H1 (cell line): ENCODE data around the gene ASAP3. TPM values are rescaled to one million over a fixed set of nuclear protein-coding genes. Genes with fewer than 3 reads are reported as not detected.

Experiments used
- CTCF ChIA-PET: fragments of 300-600 bp; sonication (Branson Sonifier 250); formaldehyde crosslinking; loops from one replicate; lab custom pipeline; 2021; ENCODE audit not compliant: partially characterized antibody; lab: Charles Lee
- POLR2A ChIA-PET: fragments of 300-600 bp; sonication (Branson Sonifier 250); formaldehyde crosslinking; loops from one replicate; lab custom pipeline; 2021; ENCODE audit warnings: inconsistent platforms; ENCODE audit not compliant: partially characterized antibody; lab: Charles Lee
- DNase-seq, 2 experiments: peaks; one replicate each; pipeline versions ENCODE4 v3.0.0 to v3.0.0-alpha.2; 2010 to 2022; ENCODE audit warnings: low spot score in 2 of 2, low read depth in 1 of 2, mixed read lengths in 1 of 2
- FAIRE-seq: peaks from 2 replicates; lab custom pipeline; 2011; peaks lifted over from hg19 to GRCh38; lab: Jason Lieb, UNC
- H2AFZ ChIP-seq: 2 replicates; pipeline ENCODE4 v1.8.1; 2012; ENCODE audit warnings: low read length, inconsistent platforms
- H2AK5ac ChIP-seq: 2 replicates; pipeline ENCODE4 v1.6.1; 2013; ENCODE audit warnings: low read depth, low read length
- H2BK120ac ChIP-seq: replicated peaks from 2 replicates; pipeline ENCODE3; 2013; ENCODE audit warnings: low read depth, low read length, inconsistent platforms
- H2BK12ac ChIP-seq: 2 replicates; pipeline ENCODE4 v1.6.1; 2013; ENCODE audit warnings: low read depth, low read length
- H2BK15ac ChIP-seq: 2 replicates; pipeline ENCODE4 v1.6.1; 2013; ENCODE audit warnings: low read length
- H2BK20ac ChIP-seq: 2 replicates; pipeline ENCODE4 v1.6.1; 2013; ENCODE audit warnings: low read length
- H2BK5ac ChIP-seq: 2 replicates; pipeline ENCODE4 v1.6.1; 2013; ENCODE audit warnings: low read depth, low read length
- H3K14ac ChIP-seq: 2 replicates; pipeline ENCODE4 v1.6.1; 2013; ENCODE audit warnings: inconsistent platforms; ENCODE audit not compliant: insufficient read length
- H3K18ac ChIP-seq: 2 replicates; pipeline ENCODE4 v1.6.1; 2013; ENCODE audit warnings: low read length; ENCODE audit errors: extremely low read depth
- H3K23ac ChIP-seq: 2 replicates; pipeline ENCODE4 v1.6.1; 2013; ENCODE audit warnings: inconsistent platforms; ENCODE audit not compliant: insufficient read length
- H3K23me2 ChIP-seq: 2 replicates; pipeline ENCODE4 v1.6.1; 2013; ENCODE audit warnings: low read depth, low read length
- H3K27ac ChIP-seq: 2 replicates; pipeline ENCODE4 v1.6.1; 2011; ENCODE audit warnings: low read depth, low read length, inconsistent platforms
- H3K27me3 ChIP-seq, 4 experiments: replicated peaks in 1 of 4; 1 replicate in 1 of 4; 2 replicates in 3 of 4; pipeline versions ENCODE4 v1.6.1 to v1.8.1; 2011 to 2013; ENCODE audit warnings: low read length in 3 of 4, mild to moderate bottlenecking in 3 of 4, inconsistent platforms in 2 of 4, mixed read lengths in 2 of 4, moderate library complexity in 1 of 4; ENCODE audit not compliant: control insufficient read depth in 3 of 4, insufficient read depth in 3 of 4; ENCODE audit errors: extremely low read depth in 1 of 4
- H3K36me3 ChIP-seq, 4 experiments: 2 replicates each; pipeline versions ENCODE4 v1.6.1 to v1.8.1; 2011 to 2013; ENCODE audit warnings: mild to moderate bottlenecking in 4 of 4, low read length in 3 of 4, moderate library complexity in 2 of 4, control low read depth in 1 of 4, inconsistent platforms in 1 of 4; ENCODE audit not compliant: insufficient read depth in 4 of 4, control insufficient read depth in 2 of 4
- H3K4ac ChIP-seq: replicated peaks from 2 replicates; pipeline ENCODE3; 2013; ENCODE audit warnings: low read length, low read depth, mixed read lengths, inconsistent platforms; ENCODE audit not compliant: insufficient read length
- H3K4me1 ChIP-seq, 4 experiments: replicated peaks in 1 of 4; 1 replicate in 1 of 4; 2 replicates in 3 of 4; pipeline versions ENCODE4 v1.6.1 to v1.8.1; 2011 to 2013; ENCODE audit warnings: low read length in 3 of 4, inconsistent platforms in 2 of 4, mixed read lengths in 1 of 4; ENCODE audit not compliant: insufficient read depth in 4 of 4, control insufficient read depth in 3 of 4
- H3K4me2 ChIP-seq, 2 experiments: 2 replicates each; pipeline versions ENCODE4 v1.6.1 to v1.8.1; 2011 to 2013; ENCODE audit warnings: low read depth in 2 of 2, low read length in 2 of 2, control low read depth in 1 of 2, inconsistent platforms in 1 of 2, mild to moderate bottlenecking in 1 of 2; ENCODE audit not compliant: insufficient read depth in 1 of 2
- H3K4me3 ChIP-seq, 4 experiments: fragments of 200-600, 300-600 bp in 1 of 4; sonication (generic), shearing (Covaris generic), sonication (Bioruptor Twin) in 1 of 4; 2 replicates each; pipeline versions ENCODE4 v1.5.1 to v1.8.1; 2011 to 2016; ENCODE audit warnings: low read length in 4 of 4, low read depth in 3 of 4, control low read depth in 2 of 4, inconsistent platforms in 2 of 4, mild to moderate bottlenecking in 2 of 4, mixed read lengths in 1 of 4, moderate library complexity in 1 of 4; ENCODE audit not compliant: insufficient read depth in 2 of 4; ENCODE audit errors: extremely low read depth in 1 of 4
- H3K56ac ChIP-seq: replicated peaks from 2 replicates; pipeline ENCODE3; 2013; ENCODE audit warnings: low read depth, mild to moderate bottlenecking, mixed read lengths, low read length, inconsistent platforms; ENCODE audit not compliant: insufficient read length
- H3K79me1 ChIP-seq: 2 replicates; pipeline ENCODE4 v1.6.1; 2013; ENCODE audit warnings: low read depth, low read length, control low read depth
- H3K79me2 ChIP-seq, 2 experiments: 2 replicates each; pipeline versions ENCODE4 v1.6.1 to v1.8.1; 2012 to 2013; ENCODE audit warnings: low read length in 2 of 2, mild to moderate bottlenecking in 2 of 2, inconsistent platforms in 1 of 2; ENCODE audit not compliant: insufficient read depth in 2 of 2, control insufficient read depth in 1 of 2
- H3K9ac ChIP-seq, 4 experiments: replicated peaks in 1 of 4; 1 replicate in 1 of 4; 2 replicates in 3 of 4; pipeline versions ENCODE4 v1.6.1 to v1.8.1; 2011 to 2013; ENCODE audit warnings: low read depth in 3 of 4, low read length in 3 of 4, control low read depth in 2 of 4, mild to moderate bottlenecking in 2 of 4, moderate library complexity in 2 of 4, inconsistent platforms in 1 of 4; ENCODE audit errors: extremely low read depth in 1 of 4
- H3K9me3 ChIP-seq, 2 experiments: 2 replicates each; pipeline versions ENCODE4 v1.6.1 to v1.8.1; 2012 to 2013; ENCODE audit warnings: mild to moderate bottlenecking in 2 of 2, moderate library complexity in 2 of 2, control low read depth in 1 of 2, inconsistent platforms in 1 of 2, low read depth in 1 of 2, low read length in 1 of 2, mixed read lengths in 1 of 2; ENCODE audit not compliant: insufficient read depth in 2 of 2
- H4K20me1 ChIP-seq, 2 experiments: replicated peaks in 1 of 2; 2 replicates each; pipeline versions ENCODE3 to v1.8.1; 2011 to 2013; ENCODE audit warnings: inconsistent platforms in 2 of 2, low read length in 2 of 2, mild to moderate bottlenecking in 1 of 2; ENCODE audit not compliant: insufficient read depth in 2 of 2, control insufficient read depth in 1 of 2
- H4K5ac ChIP-seq: 2 replicates; pipeline ENCODE4 v1.6.1; 2013; ENCODE audit warnings: low read length, low read depth, mixed read lengths, inconsistent platforms; ENCODE audit not compliant: insufficient read length
- H4K8ac ChIP-seq: 2 replicates; pipeline ENCODE4 v1.8.0; 2013; ENCODE audit warnings: mild to moderate bottlenecking, moderate library complexity, low read length, inconsistent platforms; ENCODE audit not compliant: insufficient read depth; ENCODE audit errors: extremely low read depth
- H4K91ac ChIP-seq: replicated peaks from 2 replicates; pipeline ENCODE3; 2013; ENCODE audit warnings: low read length, mixed read lengths, inconsistent platforms; ENCODE audit not compliant: insufficient read length
- ASH2L ChIP-seq: fragments of 200-600, 300-600 bp; sonication (generic); IDR thresholded peaks from one replicate; pipeline ENCODE4 v1.7.1; 2017; ENCODE audit warnings: low read length
- CBX5 ChIP-seq: fragments of 300-800, 300-1000 bp; sonication (generic); IDR thresholded peaks from 2 replicates; pipeline ENCODE4 v1.7.1; 2016; ENCODE audit warnings: antibody characterized with exemption, low read length, low read depth
- CHD1 ChIP-seq: IDR thresholded peaks from 2 replicates; pipeline ENCODE4 v1.6.1; 2012; ENCODE audit warnings: low read depth, low read length, improper control_type of control experiment
- CHD2 ChIP-seq: IDR thresholded peaks from 2 replicates; pipeline ENCODE4 v1.6.1; 2012; ENCODE audit warnings: low read length, improper control_type of control experiment
- FOSL1 ChIP-seq: IDR thresholded peaks from 2 replicates; pipeline ENCODE4 v1.6.1; 2011; ENCODE audit warnings: mild to moderate bottlenecking, low read depth, low read length, moderate library complexity; ENCODE audit not compliant: insufficient read depth
- GABPA ChIP-seq: IDR thresholded peaks from 2 replicates; pipeline ENCODE4 v1.6.1; 2011; ENCODE audit warnings: mild to moderate bottlenecking, low read length, moderate library complexity, borderline replicate concordance; ENCODE audit not compliant: insufficient read depth
- HDAC6 ChIP-seq: IDR thresholded peaks from one replicate; pipeline ENCODE4 v1.7.1; 2012; ENCODE audit warnings: low read depth, mild to moderate bottlenecking, inconsistent platforms, low read length, moderate library complexity
- KDM4A ChIP-seq: IDR thresholded peaks from one replicate; pipeline ENCODE4 v1.7.1; 2012; ENCODE audit warnings: low read depth, mild to moderate bottlenecking, moderate library complexity, low read length, inconsistent platforms; ENCODE audit not compliant: severe bottlenecking
- MAFK ChIP-seq: IDR thresholded peaks from 2 replicates; pipeline ENCODE4 v1.6.1; 2012; ENCODE audit warnings: low read depth, mild to moderate bottlenecking, improper control_type of control experiment, low read length
- NANOG ChIP-seq: IDR thresholded peaks from 2 replicates; pipeline ENCODE4 v1.6.1; 2011; ENCODE audit warnings: low read length, low read depth, mild to moderate bottlenecking, inconsistent platforms; ENCODE audit not compliant: insufficient read depth, poor library complexity, severe bottlenecking
- SP4 ChIP-seq: IDR thresholded peaks from 2 replicates; pipeline ENCODE4 v1.6.1; 2012; ENCODE audit warnings: low read length, inconsistent platforms
- TEAD4 ChIP-seq: IDR thresholded peaks from 2 replicates; pipeline ENCODE4 v1.6.1; 2012; ENCODE audit warnings: low read depth, low read length, inconsistent platforms, mixed read lengths
- WGBS, 2 experiments: shearing (Covaris generic) in 1 of 2; methylation state at CpG; one replicate each; pipeline versions ENCODE4 v1.1.6 to v1.1.7; 2013 to 2015; ENCODE audit warnings: low lambda C conversion rate in 2 of 2, mixed read lengths in 2 of 2, inconsistent platforms in 1 of 2, low coverage in 1 of 2, missing lambda C conversion rate in 1 of 2; ENCODE audit not compliant: insufficient replicate concordance in 2 of 2, insufficient coverage in 1 of 2, insufficient read length in 1 of 2; ENCODE audit errors: extremely low coverage in 1 of 2, missing lambda C conversion rate in 1 of 2; 5-methylcytosine and 5-hydroxymethylcytosine counted together
- polyA plus RNA-seq, 7 experiments: library from polyadenylated mRNA; depleted of rRNA in 3 of 7; stranded (reverse) in 5 of 7; unstranded in 2 of 7; fragments of >200 nt in 5 of 7; fragments of 200-250 nt in 2 of 7; gene quantifications; 1 replicate in 5 of 7; 2 replicates in 1 of 7; 4 replicates in 1 of 7; pipeline versions ENCODE4 v1.2.1 to v1.2.3, GENCODE V29; 2011 to 2013; ENCODE audit warnings: missing spikeins in 2 of 7, mixed read lengths in 2 of 7
- total RNA-seq: library from RNA; stranded (reverse); fragmentation: NEBNext Ultra II Directional; extraction: Animal tissue kit (Norgen Biotek cat#: 25700); gene quantifications from 2 replicates; pipeline ENCODE4 v1.2.1, GENCODE V29; 2021

Gene ASAP3
- total and polyA plus RNA-seq, 2 of the 8 experiments (the other 6 are each of a cell fraction or from before 2014, with no cell fraction given): 53.1 to 58.0 TPM

DNA sequence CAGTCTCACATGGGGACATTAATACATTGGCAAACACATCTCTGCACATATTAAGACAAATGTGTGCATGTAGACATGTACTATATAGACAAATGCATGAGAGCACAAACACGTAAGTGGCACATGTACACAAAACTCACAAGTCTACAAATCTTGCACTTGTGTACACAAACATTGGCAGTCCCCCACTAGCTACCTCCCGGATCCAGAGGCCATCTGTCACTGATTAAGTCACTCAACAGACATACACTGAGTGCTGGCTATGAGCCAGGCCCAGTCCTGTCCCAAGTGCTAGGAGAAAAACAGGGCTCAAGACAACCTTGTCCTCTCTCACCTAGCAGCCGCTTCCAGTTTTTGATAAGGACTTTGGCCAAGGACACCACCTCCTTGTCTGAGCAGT lies 66.4 kb downstream of the ASAP3 start:
- WGBS, 2 experiments: 77% methylated on average over 3 of the region's 3 CpGs; no CpG with 5 or more reads in 1 of the 2 experiments
- H3K36me3 ChIP-seq: no peaks in the 10 kb centered on the region
- FAIRE-seq: no peak

More for the DNA sequence above, 66.4 kb downstream of the ASAP3 start:
- no peak overlapping the region for H3K14ac ChIP-seq
- POLR2A ChIA-PET: interaction anchor here (0.5 to 0.9 kb wide), 2 partner anchors 13 to 35 kb away, joined by 3 to 5 read pairs; no protein-coding TSS in a partner anchor
- H2BK12ac ChIP-seq: no peak overlapping the region
- no peak for DNase-seq
- TF ChIP-seq CBX5: no peak
- no peak for TF ChIP-seq FOSL1
- TF ChIP-seq CHD1: no peak
- TF ChIP-seq CHD2: no peak
- TF ChIP-seq ASH2L: no peak
- no peak for TF ChIP-seq NANOG
- no peak for TF ChIP-seq SP4
- no peak for TF ChIP-seq KDM4A
- TF ChIP-seq TEAD4: no peak
- TF ChIP-seq GABPA: no peak
- TF ChIP-seq HDAC6: no peak
- no peak for TF ChIP-seq MAFK
- TF ChIP-seq, all 59 proteins: peak for 0
- Histone ChIP-seq H2BK120ac (no peak overlapping the region), H2AFZ (no peak overlapping the region), H3K79me2 (no peaks in the 10 kb centered on the region), H2BK15ac (no peak overlapping the region), H3K79me1 (0 out of 2 replicates have a peak, but pooled peaks cover 3% of the 10 kb centered on the region), H3K23me2 (no peaks in the 10 kb centered on the region), H3K23ac (no peak overlapping the region), H2AK5ac (no peak overlapping the region), H2BK20ac (no peak overlapping the region), H3K4me2 (no peak overlapping the region), H4K5ac (no peak overlapping the region), H4K91ac (no peak overlapping the region), H3K27me3 (peaks cover 59 to 79% (median 71%) of the 10 kb centered on the region in 4 experiments), H3K27ac (no peak overlapping the region), H4K8ac (no peak overlapping the region), H3K4ac (no peak overlapping the region), H2BK5ac (no peak overlapping the region), H3K18ac (no peak overlapping the region), H3K4me3 (no peak overlapping the region), H3K4me1 (no peaks in the 10 kb centered on the region; a peak in 1 of 7 replicates), H3K9ac (no peak overlapping the region), H3K56ac (no peak overlapping the region), H4K20me1 (peaks cover 3 to 18% of the 10 kb centered on the region in 2 experiments), H3K9me3 (no peaks in the 10 kb centered on the region; a peak in 1 of 4 replicates)
- CTCF ChIA-PET: interaction anchor here (0.9 to 2.7 kb wide), 3 partner anchors 14 to 122 kb away, joined by 3 to 29 read pairs (median 3); no protein-coding TSS in a partner anchor
